K562 (cell line): ENCODE results near the gene PLK4. TPM values are rescaled to one million over a fixed set of nuclear protein-coding genes. Genes with fewer than 3 reads are reported as not detected.

Source experiments
- ATAC-seq: fragments of 200-7000 bp; cut with Tn5 transposase; 3 replicates; pipeline ENCODE4 v1.9.1; 2020; ENCODE audit warnings: moderate library complexity
- BruUV-seq: library from RNA; stranded (reverse); fragments of 400-500 nt; replicated peaks from 2 replicates; lab custom pipeline; 2021; lab: Mats Ljungman, UMichigan
- CTCF ChIA-PET: fragments of 300-600 bp; formaldehyde crosslinking; extraction: SDS; loops from one replicate; lab custom pipeline; 2021; ENCODE audit warnings: low intra/inter-chr PET ratio; lab: Yijun Ruan, JAX
- POLR2A ChIA-PET: fragments of 300-600, 350-650 bp; sonication (Branson Sonifier 250); formaldehyde crosslinking; extraction: SDS; loops from one replicate; lab custom pipeline; 2021; ENCODE audit warnings: antibody characterized with exemption, inconsistent platforms; lab: Yijun Ruan, JAX
- DNase-seq, 4 experiments: peaks; one replicate each; pipeline versions ENCODE4 v3.0.0 to v3.0.0-alpha.2; 2011 to 2018; ENCODE audit warnings: low spot score in 3 of 4, mixed read lengths in 3 of 4; ENCODE audit errors: extremely low read depth in 1 of 4
- FAIRE-seq: peaks from 2 replicates; lab custom pipeline; 2011; peaks lifted over from hg19 to GRCh38; lab: Jason Lieb, UNC
- H2AFZ ChIP-seq: 2 replicates; pipeline ENCODE4 v1.6.0; 2011; ENCODE audit warnings: low read depth, low read length, control low read depth, inconsistent platforms
- H3K27ac ChIP-seq: fragments of 200-600 bp; 3 replicates; pipeline ENCODE4 v1.8.0; 2011; ENCODE audit warnings: low read depth, mild to moderate bottlenecking, control low read depth, inconsistent platforms, low read length, moderate library complexity, mixed read lengths; ENCODE audit errors: extremely low read depth
- H3K27me3 ChIP-seq, 2 experiments: fragments of 300-600 bp in 1 of 2; 2 replicates in 1 of 2; 3 replicates in 1 of 2; pipeline versions ENCODE4 v1.6.0 to v1.8.0; 2011; ENCODE audit warnings: inconsistent platforms in 2 of 2, low read length in 2 of 2, mild to moderate bottlenecking in 1 of 2, mixed read lengths in 1 of 2, moderate library complexity in 1 of 2; ENCODE audit not compliant: control insufficient read depth in 2 of 2, insufficient read depth in 2 of 2
- H3K36me3 ChIP-seq: fragments of 300-600 bp; 3 replicates; pipeline ENCODE4 v1.8.0; 2011; ENCODE audit warnings: mild to moderate bottlenecking, low read length, inconsistent platforms; ENCODE audit not compliant: control insufficient read depth, insufficient read depth
- H3K4me1 ChIP-seq, 2 experiments: fragments of 200-600 bp in 1 of 2; replicated peaks in 1 of 2; 2 replicates in 1 of 2; 3 replicates in 1 of 2; pipeline versions ENCODE4 v1.5.1 to v1.8.0; 2011; ENCODE audit warnings: inconsistent platforms in 2 of 2, low read length in 2 of 2, mild to moderate bottlenecking in 1 of 2, mixed read lengths in 1 of 2, moderate library complexity in 1 of 2; ENCODE audit not compliant: control insufficient read depth in 2 of 2, insufficient read depth in 2 of 2
- H3K4me2 ChIP-seq: 2 replicates; pipeline ENCODE4 v1.6.1; 2011; ENCODE audit warnings: low read length, control low read depth, inconsistent platforms, mixed read lengths; ENCODE audit not compliant: insufficient read depth
- H3K4me3 ChIP-seq: fragments of 200-600 bp; sonication (generic), shearing (Covaris generic); 2 replicates; pipeline ENCODE4 v1.5.1; 2016; ENCODE audit warnings: control low read depth, inconsistent platforms
- H3K79me2 ChIP-seq: fragments of 200-600 bp; 3 replicates; pipeline ENCODE4 v1.8.0; 2011; ENCODE audit warnings: low read length, inconsistent platforms; ENCODE audit not compliant: control insufficient read depth, insufficient read depth
- H3K9ac ChIP-seq, 2 experiments: 2 replicates each; pipeline versions ENCODE4 v1.6.0 to v1.6.1; 2011; ENCODE audit warnings: low read depth in 2 of 2, low read length in 2 of 2, control low read depth in 1 of 2, inconsistent platforms in 1 of 2, mild to moderate bottlenecking in 1 of 2, mixed read lengths in 1 of 2; ENCODE audit not compliant: insufficient read depth in 1 of 2
- H3K9me1 ChIP-seq: one replicate; pipeline ENCODE4 v1.6.0; 2011; ENCODE audit warnings: inconsistent platforms, mild to moderate bottlenecking, low read length, moderate library complexity; ENCODE audit not compliant: control insufficient read depth, insufficient read depth
- H3K9me3 ChIP-seq: replicated peaks from 2 replicates; pipeline ENCODE4 v1.5.1; 2011; ENCODE audit warnings: low read depth, low read length, inconsistent platforms; ENCODE audit not compliant: control insufficient read depth, insufficient read depth
- H4K20me1 ChIP-seq: replicated peaks from 2 replicates; pipeline ENCODE4 v1.6.1; 2011; ENCODE audit warnings: low read length, inconsistent platforms, mixed read lengths; ENCODE audit not compliant: control insufficient read depth, insufficient read depth
- ASH1L ChIP-seq: fragments of 450-650 bp; IDR thresholded peaks from 2 replicates; pipeline ENCODE4 v1.6.1; 2018; ENCODE audit warnings: borderline replicate concordance, mild to moderate bottlenecking, low read depth; ENCODE audit not compliant: partially characterized antibody
- FOXA3 ChIP-seq, 2 experiments: fragments of 450-650 bp in 1 of 2; sonication (generic) in 1 of 2; formaldehyde crosslinking; IDR thresholded peaks in 1 of 2; conservative IDR thresholded peaks in 1 of 2; 2 replicates each; pipeline versions ENCODE4 v1.4.0 to v1.8.0; 2020 to 2022; ENCODE audit warnings: mild to moderate bottlenecking in 2 of 2, missing genetic modification reagents in 1 of 2
- HNRNPK ChIP-seq: fragments of 200-400 bp; formaldehyde crosslinking; IDR thresholded peaks from one replicate; pipeline ENCODE4 v1.6.1; 2018; ENCODE audit warnings: mild to moderate bottlenecking, low read depth, low read length; ENCODE audit not compliant: poor library complexity, severe bottlenecking
- MAFK ChIP-seq: IDR thresholded peaks from 2 replicates; pipeline ENCODE4 v1.6.1; 2011; ENCODE audit warnings: low read length, improper control_type of control experiment
- MYBL2 ChIP-seq, 2 experiments: fragments of 450-650 bp in 1 of 2; sonication (generic) in 1 of 2; formaldehyde crosslinking in 1 of 2; IDR thresholded peaks; 2 replicates each; pipeline versions ENCODE4 v1.6.1 to v1.8.1; 2017 to 2022; ENCODE audit warnings: borderline replicate concordance in 1 of 2, inconsistent platforms in 1 of 2, low read depth in 1 of 2, mild to moderate bottlenecking in 1 of 2, missing genetic modification reagents in 1 of 2, moderate library complexity in 1 of 2
- PRMT5 ChIP-seq: sonication (generic); formaldehyde crosslinking; IDR thresholded peaks from 2 replicates; pipeline ENCODE4 v1.5.0; 2020; ENCODE audit warnings: missing genetic modification reagents
- SIN3A ChIP-seq, 2 experiments: fragments of 150-350 bp in 1 of 2; IDR thresholded peaks; 2 replicates each; pipeline ENCODE4 v1.6.1; 2011 to 2016; ENCODE audit warnings: borderline replicate concordance in 2 of 2, low read depth in 2 of 2, low read length in 2 of 2, mild to moderate bottlenecking in 2 of 2, moderate library complexity in 2 of 2; ENCODE audit not compliant: control insufficient read depth in 1 of 2
- ZC3H4 ChIP-seq: sonication (generic); formaldehyde crosslinking; IDR thresholded peaks from 2 replicates; pipeline ENCODE4 v1.9.0; 2021; ENCODE audit warnings: missing genetic modification reagents, borderline replicate concordance
- WGBS: fragments of 100-300 bp; shearing (Covaris generic); methylation state at CpG from one replicate; pipeline ENCODE4 v1.1.6; 2016; ENCODE audit warnings: low coverage, mixed read lengths; ENCODE audit not compliant: insufficient coverage; ENCODE audit errors: missing lambda C conversion rate; 5-methylcytosine and 5-hydroxymethylcytosine counted together
- in situ Hi-C: fragments of 300-500 bp; cut with MboI; formaldehyde crosslinking; loops from 4 replicates; pipeline ENCODE4 v1.15.0; 2018; ENCODE audit warnings: inconsistent platforms, mixed read lengths
- intact Hi-C: fragments of 100-400 bp; cut with micrococcal nuclease; formaldehyde crosslinking; loops from 2 replicates; pipeline ENCODE4 v1.14.2; 2022
- polyA plus RNA-seq, 8 experiments: library from polyadenylated mRNA; depleted of rRNA in 4 of 8; stranded (reverse) in 5 of 8; unstranded in 3 of 8; fragments of >200 nt; fragmentation: Nextera tagmentation in 2 of 8; fragmentation: Illumina TruSeq in 1 of 8; extraction: Ambion mirVana in 2 of 8; extraction: Trizol in 1 of 8; gene quantifications; 2 replicates each; pipeline versions ENCODE4 v1.2.1 to v1.2.3, GENCODE V29; 2011 to 2014; ENCODE audit warnings: inconsistent platforms in 1 of 8, missing spikeins in 1 of 8
- total RNA-seq, 7 experiments: library from RNA; depleted of rRNA in 6 of 7; stranded (reverse); fragments of >200 nt in 6 of 7; fragmentation: Illumina TruSeq in 2 of 7; extraction: Trizol in 2 of 7; gene quantifications; 2 replicates each; pipeline versions ENCODE4 v1.2.1 to v1.2.3, GENCODE V29; 2011 to 2021; ENCODE audit warnings: low replicate concordance in 1 of 7

Gene PLK4
- total and polyA plus RNA-seq, 9 of the 15 experiments (the other 6 are each of a cell fraction or from before 2014, with no cell fraction given), result 16.2 to 95.3 (median 54.3) TPM

DNA sequence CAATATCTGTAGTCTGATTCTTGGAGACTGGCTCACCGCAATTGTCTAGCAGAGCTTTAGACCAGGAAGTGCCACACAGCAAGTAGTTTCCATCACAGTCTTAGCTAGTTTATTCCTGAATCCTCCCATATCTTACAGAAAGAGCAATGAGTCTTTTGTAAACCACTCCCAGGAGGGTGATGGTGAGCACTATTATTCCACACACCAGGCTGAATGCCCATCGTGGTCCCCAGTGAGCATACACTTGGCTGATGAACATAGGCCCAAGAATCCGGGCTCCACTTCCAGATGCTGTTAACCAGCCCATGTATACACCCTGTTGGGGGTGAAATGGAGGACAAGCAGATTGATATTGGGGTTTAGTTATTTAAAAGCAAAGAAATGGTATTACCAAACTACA lies 39.8 kb downstream of the PLK4 start:
- no TSS peak for BruUV-seq
- CTCF ChIA-PET, result no interaction called here
- no peaks in the 10 kb centered on the region for H3K79me2 ChIP-seq
- H3K27ac ChIP-seq, result no peak overlapping the region
- H4K20me1 ChIP-seq, result no peaks in the 10 kb centered on the region
- H2AFZ ChIP-seq, result no peak overlapping the region
- H3K36me3 ChIP-seq, result peaks cover 30% of the 10 kb centered on the region; the same call in 2 of the 3 replicates
- H3K4me1 ChIP-seq, result no peaks in the 10 kb centered on the region
- DNase-seq (no peak), FAIRE-seq (no peak), ATAC-seq (no peak)
- H3K4me3 ChIP-seq, result no peak overlapping the region
- POLR2A ChIA-PET, result no interaction called here
- no peaks in the 10 kb centered on the region for H3K27me3 ChIP-seq
- WGBS, result 87% methylated on average over 3 of the region's 3 CpGs
- intact Hi-C loops, result no loop called here
- TF ChIP-seq SIN3A (IDR thresholded peaks at IDR 0.05; ENCODE audit: borderline replicate concordance in 2 of 2, control insufficient read depth in 1 of 2, low read depth in 2 of 2, low read length in 2 of 2) (no peak), FOXA3 (CRISPR knock-in tag; conservative IDR thresholded peaks at IDR 0.05 in 1 of 2, IDR thresholded peaks at IDR 0.05 in 1 of 2) (no peak), MYBL2 (IDR thresholded peaks at IDR 0.05; ENCODE audit: low read depth) (no peak), MYBL2 (CRISPR knock-in tag; IDR thresholded peaks at IDR 0.05; ENCODE audit: borderline replicate concordance) (no peak), HNRNPK (no peak), MAFK (no peak), ZC3H4 (CRISPR knock-in tag) (no peak), ASH1L (no peak), PRMT5 (CRISPR knock-in tag) (no peak)
- H3K9me1 ChIP-seq, result no peaks in the 10 kb centered on the region
- H3K4me2 ChIP-seq, result no peak overlapping the region
- no peaks in the 10 kb centered on the region for H3K9me3 ChIP-seq
- H3K9ac ChIP-seq, result no peak overlapping the region
- in situ Hi-C loops, result no loop called here
